Measurements from ENCODE around the gene MT1B. TPM values are rescaled to one million over a fixed set of nuclear protein-coding genes. Genes with fewer than 3 reads are reported as not detected.

The MT1B gene
- total and polyA plus RNA-seq, 7 donors, result not detected

DNA sequence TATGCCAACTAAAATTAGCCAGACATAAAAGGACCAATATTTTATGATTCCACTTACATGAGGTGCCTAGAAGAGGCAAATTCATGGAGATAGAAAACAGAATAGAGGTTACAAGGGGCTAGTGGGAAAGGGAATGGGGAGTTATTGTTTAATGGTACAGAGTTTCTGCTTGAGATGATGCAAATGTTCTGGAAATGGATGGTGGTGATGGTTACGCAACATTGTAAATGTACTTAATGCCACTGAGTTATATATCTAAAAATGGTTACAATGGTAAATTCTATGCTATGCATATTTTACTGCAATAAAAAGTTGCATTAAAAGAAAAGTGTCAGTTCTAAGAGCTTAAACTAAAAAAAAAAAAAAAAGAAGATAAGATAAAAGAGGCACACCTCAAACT lies 48.5 kb downstream of the MT1B start:
- H3K27ac ChIP-seq, result no peak overlapping the region
- intact Hi-C loops (cut with DNase I), result loop anchor here (5.0 kb wide), 1 partner anchor 98 kb away; no protein-coding TSS in a partner anchor
- 0 to 100% methylated on average over 1 of the region's 1 CpG for WGBS, 2 donors

DNA sequence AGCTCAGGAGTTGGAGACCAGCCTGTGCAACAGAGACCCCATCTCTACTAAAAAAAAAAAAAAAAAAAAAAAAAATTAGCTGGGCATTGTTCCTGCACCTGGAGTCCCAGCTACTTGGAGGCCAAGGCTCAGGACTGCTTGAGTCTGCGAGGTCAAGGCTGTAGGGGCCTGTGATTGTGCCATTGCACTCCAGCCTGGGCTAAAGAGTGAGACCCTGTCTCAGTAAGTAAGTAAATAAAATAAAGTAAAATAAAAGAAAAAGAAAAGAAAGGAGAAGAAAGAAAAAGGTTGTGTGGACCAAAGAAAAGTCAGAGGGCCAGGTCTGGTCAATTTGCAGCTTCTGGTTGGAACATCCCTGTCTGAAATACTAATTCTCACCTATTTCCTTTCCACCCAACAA lies 48.9 kb downstream of the MT1B start:
- no peak overlapping the region for H3K27ac ChIP-seq
- intact Hi-C loops (cut with DNase I), result loop anchor here (5.0 kb wide), 1 partner anchor 98 kb away; no protein-coding TSS in a partner anchor
- TF ChIP-seq EP300 (IDR thresholded peaks at IDR 0.05) (no peak), POLR2A (IDR thresholded peaks at IDR 0.05) (no peak), POLR2AphosphoS5 (IDR thresholded peaks at IDR 0.05) (no peak)
- TF ChIP-seq, protein P1, sequence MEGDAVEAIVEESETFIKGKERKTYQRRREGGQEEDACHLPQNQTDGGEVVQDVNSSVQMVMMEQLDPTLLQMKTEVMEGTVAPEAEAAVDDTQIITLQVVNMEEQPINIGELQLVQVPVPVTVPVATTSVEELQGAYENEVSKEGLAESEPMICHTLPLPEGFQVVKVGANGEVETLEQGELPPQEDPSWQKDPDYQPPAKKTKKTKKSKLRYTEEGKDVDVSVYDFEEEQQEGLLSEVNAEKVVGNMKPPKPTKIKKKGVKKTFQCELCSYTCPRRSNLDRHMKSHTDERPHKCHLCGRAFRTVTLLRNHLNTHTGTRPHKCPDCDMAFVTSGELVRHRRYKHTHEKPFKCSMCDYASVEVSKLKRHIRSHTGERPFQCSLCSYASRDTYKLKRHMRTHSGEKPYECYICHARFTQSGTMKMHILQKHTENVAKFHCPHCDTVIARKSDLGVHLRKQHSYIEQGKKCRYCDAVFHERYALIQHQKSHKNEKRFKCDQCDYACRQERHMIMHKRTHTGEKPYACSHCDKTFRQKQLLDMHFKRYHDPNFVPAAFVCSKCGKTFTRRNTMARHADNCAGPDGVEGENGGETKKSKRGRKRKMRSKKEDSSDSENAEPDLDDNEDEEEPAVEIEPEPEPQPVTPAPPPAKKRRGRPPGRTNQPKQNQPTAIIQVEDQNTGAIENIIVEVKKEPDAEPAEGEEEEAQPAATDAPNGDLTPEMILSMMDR (IDR thresholded peaks at IDR 0.05), result no peak
- WGBS, 2 donors, result 96% methylated on average over 1 of the region's 1 CpG
- DNase-seq, result no peak
- no peak overlapping the region for H3K4me3 ChIP-seq
- H3K36me3 ChIP-seq, result no peaks in the 10 kb centered on the region
- peaks cover 0 to 3% (median 0%) of the 10 kb centered on the region in 4 donors for H3K4me1 ChIP-seq
- H3K27me3 ChIP-seq, result no peaks in the 10 kb centered on the region
- peaks cover 0 to 4% (median 0%) of the 10 kb centered on the region in 4 donors for H3K9me3 ChIP-seq

More for the DNA sequence above, 48.5 kb downstream of the MT1B start:
- Histone ChIP-seq H3K27me3 (no peaks in the 10 kb centered on the region), H3K36me3 (no peaks in the 10 kb centered on the region), H3K4me1 (peaks cover 0 to 3% (median 0%) of the 10 kb centered on the region in 4 donors), H3K4me3 (no peak overlapping the region), H3K9me3 (peaks cover 0 to 4% (median 0%) of the 10 kb centered on the region in 4 donors)
- TF ChIP-seq POLR2AphosphoS5 (IDR thresholded peaks at IDR 0.05) (no peak), EP300 (IDR thresholded peaks at IDR 0.05) (no peak), POLR2A (IDR thresholded peaks at IDR 0.05) (no peak)
- TF ChIP-seq, protein P1 (IDR thresholded peaks at IDR 0.05), result no peak
- DNase-seq, result no peak

DNA sequence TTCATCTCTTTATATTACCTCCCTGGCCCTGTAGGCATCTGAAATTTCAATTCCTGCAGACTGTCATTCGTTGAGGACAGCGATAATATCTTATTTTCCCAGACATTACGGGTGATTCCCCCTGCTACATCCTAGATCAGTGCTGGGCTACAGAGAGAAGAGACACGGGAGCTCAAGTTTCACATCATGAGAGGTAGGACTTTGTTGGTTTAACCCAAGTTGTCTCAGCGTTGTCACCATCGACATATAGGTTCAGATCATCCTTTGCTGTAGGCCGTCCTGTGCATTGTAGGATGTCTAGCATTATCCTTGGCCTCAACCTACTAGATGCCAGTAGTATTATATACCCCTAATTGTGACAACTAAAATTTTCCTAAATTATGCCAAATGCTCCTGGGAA lies 49.8 kb downstream of the MT1B start:
- 85 to 92% methylated on average over 7 of the region's 7 CpGs for WGBS, 2 donors
- no peak for TF ChIP-seq EP300 (IDR thresholded peaks at IDR 0.05)
- TF ChIP-seq POLR2AphosphoS5 (IDR thresholded peaks at IDR 0.05), result no peak
- no peak for TF ChIP-seq POLR2A (IDR thresholded peaks at IDR 0.05)
- TF ChIP-seq, protein P1 (IDR thresholded peaks at IDR 0.05), result no peak
- Histone ChIP-seq H3K4me3 (no peak overlapping the region), H3K27me3 (no peaks in the 10 kb centered on the region), H3K27ac (no peak overlapping the region), H3K36me3 (no peaks in the 10 kb centered on the region), H3K4me1 (peaks cover 0 to 3% (median 0%) of the 10 kb centered on the region in 4 donors), H3K9me3 (peaks cover 0 to 4% (median 0%) of the 10 kb centered on the region in 4 donors)
- no peak for DNase-seq
- intact Hi-C loops (cut with DNase I), result loop anchor here (5.0 kb wide), 1 partner anchor 99 kb away; no protein-coding TSS in a partner anchor

Other genes starting within 250 kb of the MT1B start
- 100 to 1,000 TPM; 111 to 201 (median 149) TPM for gene AMFR, start 226.3 kb upstream of the MT1B start, total RNA-seq
- gene AMFR, start 226.3 kb upstream of the MT1B start, polyA plus RNA-seq, result 10 to 100 TPM; 22.4 to 60.0 (median 24.6) TPM
- 10 to 100 TPM; 40.4 to 51.7 (median 45.5) TPM for gene NUDT21, start 200.6 kb upstream of the MT1B start, total RNA-seq
- 10 to 100 TPM; 33.0 to 47.3 (median 33.8) TPM for gene NUDT21, start 200.6 kb upstream of the MT1B start, polyA plus RNA-seq
- 10 to 100 TPM; 13.6 to 34.1 (median 19.7) TPM for gene OGFOD1, start 200.3 kb upstream of the MT1B start, total RNA-seq
- 10 to 100 TPM in 1 of 3 donors, 1 to 10 TPM in 2; 6.6 to 15.8 (median 9.0) TPM for gene OGFOD1, start 200.3 kb upstream of the MT1B start, polyA plus RNA-seq
- gene BBS2, start 131.9 kb upstream of the MT1B start, total RNA-seq, result 10 to 100 TPM; 40.8 to 74.2 (median 48.0) TPM
- 10 to 100 TPM; 13.2 to 33.6 (median 25.7) TPM for gene BBS2, start 131.9 kb upstream of the MT1B start, polyA plus RNA-seq
- gene MT4, start 86.8 kb upstream of the MT1B start, total RNA-seq, result not detected
- gene MT4, start 86.8 kb upstream of the MT1B start, polyA plus RNA-seq, result not detected
- 1 to 10 TPM in 2 of 4 donors, not detected in 2; 4.3 to 9.6 TPM for gene MT3, start 62.4 kb upstream of the MT1B start, total RNA-seq
- gene MT3, start 62.4 kb upstream of the MT1B start, polyA plus RNA-seq, result 1 to 10 TPM; 3.5 to 6.0 (median 4.0) TPM
- gene MT2A, start 43.3 kb upstream of the MT1B start, total RNA-seq, result 100 to 1,000 TPM in 2 of 4 donors, 10 to 100 TPM in 2; 37.5 to 161 (median 96.0) TPM
- gene MT2A, start 43.3 kb upstream of the MT1B start, polyA plus RNA-seq, result 100 to 1,000 TPM; 320 to 968 (median 400) TPM
- 100 to 1,000 TPM in 2 of 4 donors, 10 to 100 TPM in 2; 96.9 to 295 (median 136) TPM for gene MT1E, start 26.1 kb upstream of the MT1B start, total RNA-seq
- 100 to 1,000 TPM in 2 of 3 donors, 10 to 100 TPM in 1; 82.0 to 813 (median 358) TPM for gene MT1E, start 26.1 kb upstream of the MT1B start, polyA plus RNA-seq
- gene MT1M, start 19.2 kb upstream of the MT1B start, total RNA-seq, result 10 to 100 TPM in 2 of 4 donors, 1 to 10 TPM in 2; 3.9 to 40.7 (median 11.0) TPM
- gene MT1M, start 19.2 kb upstream of the MT1B start, polyA plus RNA-seq, result 100 to 1,000 TPM in 1 of 3 donors, 10 to 100 TPM in 2; 12.5 to 106 (median 43.7) TPM
- 10 to 100 TPM in 2 of 4 donors, not detected in 2; 30.3 to 34.1 TPM for gene MT1A, start 13.2 kb upstream of the MT1B start, total RNA-seq
- gene MT1A, start 13.2 kb upstream of the MT1B start, polyA plus RNA-seq, result 10 to 100 TPM; 13.9 to 63.4 (median 29.4) TPM
- 1 to 10 TPM in 3 of 4 donors, under 1 TPM in 1; 0.71 to 3.1 (median 2.6) TPM for gene MT1F, start 6.1 kb downstream of the MT1B start, total RNA-seq
- gene MT1F, start 6.1 kb downstream of the MT1B start, polyA plus RNA-seq, result 100 to 1,000 TPM in 1 of 3 donors, 10 to 100 TPM in 1, 1 to 10 TPM in 1; 7.1 to 117 (median 48.1) TPM
- 10 to 100 TPM in 2 of 4 donors, 1 to 10 TPM in 2; 2.0 to 12.9 (median 7.8) TPM for gene MT1G, start 16.2 kb downstream of the MT1B start, total RNA-seq
- gene MT1G, start 16.2 kb downstream of the MT1B start, polyA plus RNA-seq, result 1,000 to 10,000 TPM in 1 of 3 donors, 100 to 1,000 TPM in 1, 10 to 100 TPM in 1; 47.9 to 2,487 (median 601) TPM
- not detected for gene MT1H, start 17.9 kb downstream of the MT1B start, total RNA-seq
- gene MT1H, start 17.9 kb downstream of the MT1B start, polyA plus RNA-seq, result 100 to 1,000 TPM in 2 of 3 donors, 1 to 10 TPM in 1; 2.0 to 581 (median 133) TPM
- 1,000 to 10,000 TPM in 1 of 4 donors, 100 to 1,000 TPM in 2, 10 to 100 TPM in 1; 90.3 to 1,592 (median 363) TPM for gene MT1X, start 30.6 kb downstream of the MT1B start, total RNA-seq
- 100 to 1,000 TPM; 206 to 513 (median 470) TPM for gene MT1X, start 30.6 kb downstream of the MT1B start, polyA plus RNA-seq
- gene NUP93, start 78.2 kb downstream of the MT1B start, total RNA-seq, result 10 to 100 TPM; 20.2 to 35.5 (median 22.2) TPM
- 10 to 100 TPM; 13.8 to 35.8 (median 18.3) TPM for gene NUP93, start 78.2 kb downstream of the MT1B start, polyA plus RNA-seq
- gene SLC12A3, start 213.3 kb downstream of the MT1B start, total RNA-seq, result not detected
- under 1 TPM in 1 of 3 donors, not detected in 2; 0.16 TPM for gene SLC12A3, start 213.3 kb downstream of the MT1B start, polyA plus RNA-seq

Data from sigmoid colon (tissue), 7 donors.